Activated T-cell treated with anti-CD3 and anti-CD28 coated beads, Interleukin-2, amount 50 U/mL, for 24 hours (primary cell): Measurements from ENCODE around the gene TGFBR1.

Experiments used
- DNase-seq: peaks from one replicate; pipeline ENCODE4 v3.0.0-alpha.2; 2020
- H3K27ac Mint-ChIP-seq: 2 replicates; pipeline ENCODE4 v1.8.0; 2020; ENCODE audit warnings: mild to moderate bottlenecking, mixed read lengths
- H3K27me3 Mint-ChIP-seq: 2 replicates; pipeline ENCODE4 v1.8.0; 2020; ENCODE audit warnings: mixed read lengths
- H3K36me3 Mint-ChIP-seq: 2 replicates; pipeline ENCODE4 v1.8.0; 2020; ENCODE audit warnings: low read depth, mixed read lengths
- H3K4me1 Mint-ChIP-seq: 2 replicates; pipeline ENCODE4 v1.8.0; 2020; ENCODE audit warnings: low read depth, mixed read lengths
- H3K4me3 Mint-ChIP-seq: 2 replicates; pipeline ENCODE4 v1.8.0; 2020; ENCODE audit warnings: mild to moderate bottlenecking, moderate library complexity, mixed read lengths
- H3K9me3 Mint-ChIP-seq: 2 replicates; pipeline ENCODE4 v1.8.0; 2020; ENCODE audit warnings: mixed read lengths

TGFBR1 gene

DNA sequence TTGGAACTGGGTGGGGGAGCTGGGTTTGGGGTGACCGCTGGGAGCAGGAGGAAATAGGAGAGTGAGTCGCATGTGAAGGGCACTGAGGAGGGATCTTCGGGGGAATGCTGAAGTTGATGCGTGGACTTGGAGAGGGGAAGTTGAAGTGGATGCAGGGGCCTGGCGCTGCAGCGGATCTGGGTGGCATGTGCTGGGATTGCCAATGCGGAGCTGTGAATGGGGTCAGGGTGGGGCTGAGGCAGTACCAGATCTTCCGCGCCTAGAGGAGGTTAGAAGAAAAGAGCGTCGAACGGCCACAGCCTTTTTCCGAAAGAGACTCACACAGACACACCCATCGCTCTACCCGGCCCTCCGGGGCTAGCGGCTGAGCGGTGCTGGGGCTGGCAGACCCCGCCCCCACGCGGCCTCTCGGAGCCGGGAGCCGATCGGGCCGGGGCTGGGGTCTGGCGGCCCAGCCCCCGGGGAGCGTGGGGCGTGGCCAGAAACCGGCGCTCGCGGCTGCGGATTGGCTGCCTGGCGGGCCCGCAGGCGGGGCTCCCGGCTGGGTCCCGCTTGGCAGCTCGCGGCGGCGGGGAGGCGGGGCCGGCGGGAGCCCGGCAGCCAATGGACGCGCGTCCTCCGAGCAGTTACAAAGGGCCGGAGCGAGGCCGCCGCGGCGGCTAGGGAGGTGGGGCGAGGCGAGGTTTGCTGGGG lies at the start of gene TGFBR1:
Gene TGFBR1 (plus strand): TSS at position 655 of the 693 bp plus-strand sequence. CDS start 93 bp downstream, outside the sequence.
- peaks cover 55% of the 10 kb centered on the region for H3K4me1 Mint-ChIP-seq

DNA sequence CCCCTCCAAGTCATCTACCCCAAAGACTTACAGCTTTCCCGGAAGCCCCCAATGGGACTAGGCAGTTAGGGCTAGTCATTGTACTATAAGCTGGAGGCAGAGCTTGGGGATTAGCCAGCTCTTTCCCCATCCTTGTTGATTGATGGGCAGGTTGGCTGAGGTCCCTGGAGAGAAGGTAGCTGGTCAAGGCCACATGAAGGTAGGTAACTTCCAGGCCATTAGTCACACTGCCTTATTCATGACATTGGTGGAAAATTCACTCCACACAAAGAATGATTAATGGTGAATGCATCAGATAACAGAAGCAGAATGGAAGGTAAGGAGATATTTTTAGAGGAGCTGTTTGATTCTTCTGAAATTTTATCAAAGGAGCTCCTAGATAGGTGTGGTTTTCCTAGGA lies 49.5 kb upstream of the TGFBR1 start:
- no peaks in the 10 kb centered on the region for H3K27me3 Mint-ChIP-seq
- no peaks in the 10 kb centered on the region for H3K36me3 Mint-ChIP-seq
- no peaks in the 10 kb centered on the region for H3K9me3 Mint-ChIP-seq
- DNase-seq = no peak
- H3K27ac Mint-ChIP-seq = no peak overlapping the region
- H3K4me3 Mint-ChIP-seq = no peak overlapping the region
- H3K4me1 Mint-ChIP-seq = peaks cover 77% of the 10 kb centered on the region

More for the DNA sequence above, at the start of gene TGFBR1:
- H3K9me3 Mint-ChIP-seq = no peaks in the 10 kb centered on the region
- peak within 1 kb of the TSS; percentile 84 for H3K4me3 Mint-ChIP-seq
- peak within 1 kb of the TSS; percentile 86 for H3K27ac Mint-ChIP-seq
- peak; percentile 96 for DNase-seq
- peaks cover 3% of the 10 kb centered on the region for H3K36me3 Mint-ChIP-seq
- H3K27me3 Mint-ChIP-seq = no peaks in the 10 kb centered on the region

- Mint-ChIP-seq H3K4me3 (no peak overlapping the region), H3K27ac (no peak overlapping the region), H3K36me3 (no peaks in the 10 kb centered on the region)
Measured at GRCh38 chr9:99056186-99056585, 48.7 kb upstream of the TGFBR1 start.

GRCh38 chr9:99056886-99057664 lies 47.8 kb upstream of the TGFBR1 start:
- Mint-ChIP-seq H3K4me1 (peaks cover 82% of the 10 kb centered on the region), H3K9me3 (no peaks in the 10 kb centered on the region), H3K36me3 (no peaks in the 10 kb centered on the region), H3K27me3 (no peaks in the 10 kb centered on the region), H3K27ac (peak overlapping the region; percentile 54), H3K4me3 (peak overlapping the region; percentile 60)
- DNase-seq = no peak

More at GRCh38 chr9:99056186-99056585, 48.7 kb upstream of the TGFBR1 start:
- Mint-ChIP-seq H3K27me3 (no peaks in the 10 kb centered on the region), H3K9me3 (no peaks in the 10 kb centered on the region), H3K4me1 (peaks cover 81% of the 10 kb centered on the region)
- DNase-seq = no peak

GRCh38 chr9:99057665-99058625 lies 47.0 kb upstream of the TGFBR1 start:
- H3K27me3 Mint-ChIP-seq = no peaks in the 10 kb centered on the region
- DNase-seq = peak; percentile 68
- H3K4me3 Mint-ChIP-seq = peak overlapping the region; percentile 60

GRCh38 chr9:99058964-99059921 lies 45.7 kb upstream of the TGFBR1 start:
- DNase-seq = no peak
- peaks cover 75% of the 10 kb centered on the region for H3K4me1 Mint-ChIP-seq

More at GRCh38 chr9:99057665-99058625, 47.0 kb upstream of the TGFBR1 start:
- Mint-ChIP-seq H3K36me3 (no peaks in the 10 kb centered on the region), H3K4me1 (peaks cover 78% of the 10 kb centered on the region), H3K27ac (peak overlapping the region; percentile 54), H3K9me3 (no peaks in the 10 kb centered on the region)

GRCh38 chr9:99060621-99061020 lies 44.3 kb upstream of the TGFBR1 start:
- H3K4me3 Mint-ChIP-seq = no peak overlapping the region
- no peak overlapping the region for H3K27ac Mint-ChIP-seq
- DNase-seq = no peak
- H3K36me3 Mint-ChIP-seq = no peaks in the 10 kb centered on the region
- no peaks in the 10 kb centered on the region for H3K9me3 Mint-ChIP-seq
- H3K4me1 Mint-ChIP-seq = peaks cover 67% of the 10 kb centered on the region
- no peaks in the 10 kb centered on the region for H3K27me3 Mint-ChIP-seq

More at GRCh38 chr9:99058964-99059921, 45.7 kb upstream of the TGFBR1 start:
- Mint-ChIP-seq H3K27me3 (no peaks in the 10 kb centered on the region), H3K4me3 (peak overlapping the region; percentile 11), H3K36me3 (no peaks in the 10 kb centered on the region), H3K9me3 (no peaks in the 10 kb centered on the region), H3K27ac (peak overlapping the region; percentile 27)

- DNase-seq = no peak
- peaks cover 48% of the 10 kb centered on the region for H3K4me1 Mint-ChIP-seq
Measured at GRCh38 chr9:99062549-99062948, 42.4 kb upstream of the TGFBR1 start.

DNA sequence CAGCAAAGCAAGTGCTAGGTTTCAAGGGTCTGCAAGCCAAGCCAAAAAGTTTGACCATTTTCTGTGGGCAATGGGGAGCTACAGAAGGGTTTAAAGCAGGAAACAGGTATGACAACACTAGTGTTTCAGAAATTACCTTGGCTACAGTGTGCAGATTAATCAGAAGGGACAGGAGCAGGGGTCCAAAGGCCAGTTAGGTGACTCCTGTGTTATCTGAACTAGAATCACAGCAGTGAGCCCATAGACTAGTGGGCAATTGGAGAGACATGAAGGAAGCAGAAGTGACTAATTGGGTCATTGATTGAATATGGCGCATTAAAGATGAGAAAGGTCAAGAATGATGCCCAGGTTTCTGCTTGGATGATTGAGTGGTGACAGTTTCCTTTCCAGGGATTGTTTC lies 41.4 kb upstream of the TGFBR1 start:
- DNase-seq = no peak
- Mint-ChIP-seq H3K36me3 (no peaks in the 10 kb centered on the region), H3K4me1 (peaks cover 40% of the 10 kb centered on the region), H3K27me3 (no peaks in the 10 kb centered on the region), H3K4me3 (no peak overlapping the region), H3K9me3 (no peaks in the 10 kb centered on the region), H3K27ac (no peak overlapping the region)

More at GRCh38 chr9:99062549-99062948, 42.4 kb upstream of the TGFBR1 start:
- Mint-ChIP-seq H3K4me3 (no peak overlapping the region), H3K27me3 (no peaks in the 10 kb centered on the region), H3K9me3 (no peaks in the 10 kb centered on the region), H3K27ac (no peak overlapping the region), H3K36me3 (no peaks in the 10 kb centered on the region)

DNA sequence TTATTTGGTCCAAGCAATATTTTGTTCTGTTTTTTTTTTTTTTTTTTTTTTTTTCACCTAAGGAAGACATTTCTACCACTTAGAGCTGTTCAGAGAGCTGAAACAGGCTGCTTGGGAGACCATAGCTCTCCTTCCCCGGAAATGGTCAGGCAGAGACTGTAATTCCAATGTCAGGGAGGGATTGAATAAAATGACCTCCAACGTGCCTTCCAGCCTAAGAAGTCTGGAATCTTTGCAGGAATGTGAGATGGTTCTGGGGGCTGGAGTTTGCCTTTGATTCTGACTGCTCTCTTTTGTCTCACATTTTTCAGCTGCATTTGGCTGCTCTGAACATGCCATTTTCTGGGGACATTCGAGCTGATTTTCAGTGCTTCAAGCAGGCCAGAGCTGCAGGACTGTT lies 38.3 kb upstream of the TGFBR1 start:
- Mint-ChIP-seq H3K4me3 (no peak overlapping the region), H3K9me3 (no peaks in the 10 kb centered on the region), H3K36me3 (no peaks in the 10 kb centered on the region), H3K4me1 (peaks cover 47% of the 10 kb centered on the region), H3K27me3 (no peaks in the 10 kb centered on the region), H3K27ac (no peak overlapping the region)
- DNase-seq = no peak

GRCh38 chr9:99069075-99069474 lies 35.8 kb upstream of the TGFBR1 start:
- H3K36me3 Mint-ChIP-seq = no peaks in the 10 kb centered on the region
- H3K4me1 Mint-ChIP-seq = peaks cover 35% of the 10 kb centered on the region
- no peaks in the 10 kb centered on the region for H3K27me3 Mint-ChIP-seq
- no peak overlapping the region for H3K4me3 Mint-ChIP-seq
- H3K9me3 Mint-ChIP-seq = no peaks in the 10 kb centered on the region
- H3K27ac Mint-ChIP-seq = no peak overlapping the region
- no peak for DNase-seq

GRCh38 chr9:99069546-99069945 lies 35.4 kb upstream of the TGFBR1 start:
- no peak overlapping the region for H3K4me3 Mint-ChIP-seq
- H3K36me3 Mint-ChIP-seq = no peaks in the 10 kb centered on the region
- no peak for DNase-seq
- peaks cover 31% of the 10 kb centered on the region for H3K4me1 Mint-ChIP-seq
- H3K27me3 Mint-ChIP-seq = no peaks in the 10 kb centered on the region
- no peak overlapping the region for H3K27ac Mint-ChIP-seq
- no peaks in the 10 kb centered on the region for H3K9me3 Mint-ChIP-seq

GRCh38 chr9:99070681-99071080 lies 34.2 kb upstream of the TGFBR1 start:
- Mint-ChIP-seq H3K36me3 (no peaks in the 10 kb centered on the region), H3K4me1 (peaks cover 41% of the 10 kb centered on the region), H3K9me3 (no peaks in the 10 kb centered on the region), H3K4me3 (no peak overlapping the region), H3K27ac (no peak overlapping the region), H3K27me3 (no peaks in the 10 kb centered on the region)
- no peak for DNase-seq
